B cell (primary cell): ENCODE data around the gene POLR3B. TPM values are rescaled to one million over a fixed set of nuclear protein-coding genes. Genes with fewer than 3 reads are reported as not detected.

Experiments
- ATAC-seq: fragments of 200-7000 bp; cut with Tn5 transposase; one replicate; pipeline ENCODE4 v1.10.0; 2021; ENCODE audit warnings: low read depth, mild to moderate bottlenecking, moderate number of reproducible peaks, moderate library complexity
- CTCF ChIA-PET: fragments of 350-600 bp; sonication (Branson Sonifier 250); formaldehyde crosslinking; loops from one replicate; lab custom pipeline; 2021; ENCODE audit warnings: antibody characterized with exemption, inconsistent platforms; lab: Charles Lee
- POLR2A ChIA-PET: fragments of 350-600 bp; sonication (Branson Sonifier 250); formaldehyde crosslinking; loops from one replicate; lab custom pipeline; 2021; ENCODE audit warnings: antibody characterized with exemption; lab: Charles Lee
- DNase-seq: peaks from one replicate; pipeline ENCODE4 v3.0.0; 2013
- H2AFZ ChIP-seq: 2 replicates; pipeline ENCODE4 v1.6.1; 2012; ENCODE audit warnings: mild to moderate bottlenecking, low read depth, low read length; ENCODE audit not compliant: insufficient read depth, poor library complexity, severe bottlenecking
- H3K27ac ChIP-seq, 2 donors: 1 replicate in 1 of 2; 2 replicates in 1 of 2; pipeline ENCODE4 v1.5.1; 2012 to 2013; ENCODE audit warnings: low read length in 2 of 2, mild to moderate bottlenecking in 2 of 2, moderate library complexity in 1 of 2
- H3K27me3 ChIP-seq, 4 experiments: fragments of 200-600 bp in 1 of 4; sonication (generic) in 1 of 4; replicated peaks in 1 of 4; 1 replicate in 2 of 4; 2 replicates in 2 of 4; pipeline versions ENCODE4 v1.6.1 to v1.7.0; 2013 to 2016; ENCODE audit warnings: low read length in 3 of 4, mild to moderate bottlenecking in 2 of 4, mixed read lengths in 1 of 4, moderate library complexity in 1 of 4; ENCODE audit not compliant: insufficient read depth in 4 of 4, control insufficient read depth in 3 of 4; ENCODE audit errors: control extremely low read depth in 1 of 4
- H3K36me3 ChIP-seq, 2 experiments: replicated peaks in 1 of 2; 1 replicate in 1 of 2; 2 replicates in 1 of 2; pipeline versions ENCODE4 v1.6.1 to v1.7.1; 2013; ENCODE audit warnings: low read length in 1 of 2; ENCODE audit not compliant: insufficient read depth in 2 of 2, control insufficient read depth in 1 of 2; ENCODE audit errors: control extremely low read depth in 1 of 2, extremely low read depth in 1 of 2
- H3K4me1 ChIP-seq, 2 donors: fragments of 200-600 bp in 1 of 2; sonication (generic) in 1 of 2; 1 replicate in 1 of 2; 2 replicates in 1 of 2; pipeline versions ENCODE4 v1.5.1 to v1.6.1; 2013 to 2017; ENCODE audit warnings: low read length in 2 of 2; ENCODE audit not compliant: control insufficient read depth in 2 of 2, insufficient read depth in 2 of 2
- H3K4me2 ChIP-seq: replicated peaks from 2 replicates; pipeline ENCODE3; 2012; ENCODE audit warnings: mild to moderate bottlenecking, low read depth, low read length; ENCODE audit not compliant: poor library complexity, severe bottlenecking
- H3K4me3 ChIP-seq, 5 experiments: fragments of 200-600 bp in 1 of 5; sonication (generic) in 1 of 5; 1 replicate in 3 of 5; 2 replicates in 2 of 5; pipeline versions ENCODE4 v1.5.1 to v1.7.0; 2011 to 2016; ENCODE audit warnings: low read length in 4 of 5, mild to moderate bottlenecking in 4 of 5, low read depth in 2 of 5, control low read depth in 1 of 5, moderate library complexity in 1 of 5; ENCODE audit not compliant: insufficient read depth in 1 of 5; ENCODE audit errors: control extremely low read depth in 1 of 5, extremely low read depth in 1 of 5
- H3K79me2 ChIP-seq: fragments of 200-600 bp; sonication (generic); one replicate; pipeline ENCODE4 v1.6.0; 2016; ENCODE audit warnings: low read length; ENCODE audit not compliant: control insufficient read depth, insufficient read depth
- H3K9ac ChIP-seq: fragments of 200-600 bp; sonication (generic); 2 replicates; pipeline ENCODE4 v1.6.1; 2017; ENCODE audit warnings: mild to moderate bottlenecking, low read length, moderate library complexity
- H3K9me3 ChIP-seq, 3 donors: one replicate each; pipeline versions ENCODE4 v1.6.1 to v1.7.1; 2013; ENCODE audit warnings: low read length in 2 of 3; ENCODE audit not compliant: control insufficient read depth in 2 of 3, insufficient read depth in 1 of 3; ENCODE audit errors: control extremely low read depth in 1 of 3
- H4K20me1 ChIP-seq: 2 replicates; pipeline ENCODE4 v1.6.0; 2012; ENCODE audit warnings: mild to moderate bottlenecking, low read length; ENCODE audit not compliant: insufficient read depth, control insufficient read depth, poor library complexity, severe bottlenecking
- H3K27ac Mint-ChIP-seq: one replicate; pipeline ENCODE4 v1.8.0; 2021; ENCODE audit warnings: mixed read lengths
- H3K27me3 Mint-ChIP-seq: one replicate; pipeline ENCODE4 v1.8.0; 2021; ENCODE audit warnings: mixed read lengths
- H3K4me1 Mint-ChIP-seq: one replicate; pipeline ENCODE4 v1.8.0; 2021; ENCODE audit warnings: mixed read lengths
- H3K4me3 Mint-ChIP-seq: one replicate; pipeline ENCODE4 v1.8.0; 2021; ENCODE audit warnings: mixed read lengths
- H3K9me3 Mint-ChIP-seq: one replicate; pipeline ENCODE4 v1.8.0; 2022; ENCODE audit warnings: mixed read lengths; ENCODE audit not compliant: insufficient read depth
- CTCF ChIP-seq: fragments of 200-600 bp; IDR thresholded peaks from one replicate; pipeline ENCODE4 v1.8.0; 2022; ENCODE audit warnings: antibody characterized with exemption, mild to moderate bottlenecking
- EZH2 ChIP-seq: IDR thresholded peaks from 2 replicates; pipeline ENCODE4 v1.6.1; 2012; ENCODE audit warnings: borderline replicate concordance, low read depth, mild to moderate bottlenecking, moderate library complexity, low read length; ENCODE audit not compliant: insufficient read depth, poor library complexity, severe bottlenecking
- WGBS: methylation state at CpG from one replicate; pipeline ENCODE4 v1.1.5; 2013; ENCODE audit warnings: missing lambda C conversion rate; ENCODE audit not compliant: insufficient coverage; 5-methylcytosine and 5-hydroxymethylcytosine counted together
- intact Hi-C: fragments of 100-400 bp; cut with micrococcal nuclease; formaldehyde crosslinking; loops from one replicate; pipeline ENCODE4 v1.10.0; 2022
- polyA plus RNA-seq: library from polyadenylated mRNA; depleted of rRNA; stranded (reverse); fragments of >200 nt; gene quantifications from 2 replicates; pipeline ENCODE4 v1.2.3, GENCODE V29; 2012
- total RNA-seq, 2 donors: library from RNA; stranded (reverse); fragments of 120-200 nt in 1 of 2; gene quantifications; 1 replicate in 1 of 2; 2 replicates in 1 of 2; pipeline versions ENCODE4 v1.2.3 to v1.2.4, GENCODE V29; 2013 to 2022

POLR3B gene
- total and polyA plus RNA-seq, 2 donors (not counting 1 experiment from before 2014, with no cell fraction given), result 1.3 to 9.7 TPM

DNA sequence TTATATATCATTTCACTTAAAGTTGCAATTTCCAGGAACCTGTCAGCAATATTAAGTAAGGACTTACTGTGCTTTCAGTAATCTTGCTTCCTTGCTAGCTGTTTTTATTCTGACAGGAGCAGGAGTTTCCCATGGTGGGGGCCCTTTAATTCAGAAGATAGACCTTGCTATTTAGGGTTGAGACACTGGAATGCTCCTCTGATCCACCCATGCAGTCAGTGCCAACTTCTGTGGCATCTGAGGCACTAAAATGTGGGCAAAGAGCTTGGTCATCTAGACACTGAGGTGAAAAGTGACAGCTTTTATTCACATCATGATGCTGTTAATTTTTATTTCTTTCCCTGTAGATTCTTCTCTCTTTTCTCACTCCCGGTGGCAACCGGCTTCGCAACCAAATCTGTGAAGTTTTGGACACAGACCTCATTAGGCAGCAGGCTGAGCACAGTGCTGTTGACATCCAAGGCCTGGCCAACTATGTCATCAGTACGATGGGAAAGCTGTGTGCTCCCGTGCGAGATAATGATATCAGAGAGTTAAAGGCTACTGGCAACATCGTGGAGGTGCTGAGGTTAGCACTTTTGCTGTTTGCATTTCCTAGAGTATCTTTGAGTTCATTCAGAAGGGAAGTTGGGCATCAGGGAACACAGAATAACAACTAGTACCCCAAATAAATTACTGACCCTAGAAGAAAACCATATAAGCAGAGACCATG lies 36.3 kb upstream of the POLR3B start:
- H3K9me3 Mint-ChIP-seq, result no peaks in the 10 kb centered on the region
- ATAC-seq (no peak), DNase-seq (no peak)
- Histone ChIP-seq H3K4me3 (no peak overlapping the region), H3K4me2 (no peak overlapping the region), H3K9me3 (no peaks in the 10 kb centered on the region), H3K4me1 (no peaks in the 10 kb centered on the region), H3K9ac (no peak overlapping the region), H3K79me2 (no peaks in the 10 kb centered on the region), H3K27me3 (no peaks in the 10 kb centered on the region), H3K27ac (no peak overlapping the region), H4K20me1 (peaks cover 60% of the 10 kb centered on the region), H2AFZ (no peak overlapping the region), H3K36me3 (peaks cover 17 to 87% of the 10 kb centered on the region in 2 experiments)
- H3K27me3 Mint-ChIP-seq, result no peaks in the 10 kb centered on the region
- intact Hi-C loops, result no loop called here
- no peaks in the 10 kb centered on the region for H3K4me1 Mint-ChIP-seq
- H3K27ac Mint-ChIP-seq, result no peak overlapping the region
- TF ChIP-seq EZH2 (no peak), CTCF (no peak)
- H3K4me3 Mint-ChIP-seq, result no peak overlapping the region
- POLR2A ChIA-PET, result interaction anchor here (1.4 kb wide), 1 partner anchor 11 kb away, joined by 3 read pairs; no protein-coding TSS in a partner anchor
- CTCF ChIA-PET, result interaction anchor here (1.0 to 2.1 kb wide), 4 partner anchors 37 to 104 kb away, joined by 3 to 9 read pairs (median 4); partner anchors contain the start of gene POLR3B
- WGBS, result 100% methylated on average over 7 of the region's 7 CpGs

DNA sequence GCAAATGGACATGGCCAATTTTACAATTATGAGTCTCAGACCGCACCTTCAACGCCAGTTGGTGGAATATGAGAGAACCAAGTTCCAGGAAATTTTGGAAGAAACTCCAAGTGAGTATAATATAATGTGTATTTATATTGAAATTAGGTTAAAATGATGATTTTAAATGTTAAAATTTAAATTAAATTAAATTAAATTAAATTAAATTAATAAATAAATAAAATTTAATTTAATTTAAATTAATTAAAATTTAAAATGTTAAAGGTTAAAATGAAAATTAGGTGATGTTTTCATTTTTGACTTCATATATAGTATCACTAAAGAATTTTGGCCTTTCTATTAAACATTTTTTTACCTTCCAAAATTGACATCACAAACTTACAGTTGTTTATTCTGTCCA lies 34.0 kb upstream of the POLR3B start:
- ATAC-seq (no peak), DNase-seq (no peak)
- Histone ChIP-seq H3K4me3 (no peak overlapping the region), H3K36me3 (peaks cover 16 to 85% of the 10 kb centered on the region in 2 experiments), H3K4me2 (no peak overlapping the region), H3K27me3 (no peaks in the 10 kb centered on the region), H3K9ac (no peak overlapping the region), H2AFZ (no peak overlapping the region), H3K9me3 (no peaks in the 10 kb centered on the region), H3K27ac (no peak overlapping the region), H4K20me1 (peaks cover 61% of the 10 kb centered on the region), H3K79me2 (no peaks in the 10 kb centered on the region), H3K4me1 (no peaks in the 10 kb centered on the region)
- Mint-ChIP-seq H3K4me3 (no peak overlapping the region), H3K9me3 (no peaks in the 10 kb centered on the region), H3K4me1 (no peaks in the 10 kb centered on the region), H3K27me3 (no peaks in the 10 kb centered on the region), H3K27ac (no peak overlapping the region)
- ChIA-PET POLR2A (interaction anchor here (0.5 to 0.6 kb wide), 2 partner anchors 10 to 86 kb away, joined by 6 read pairs; no protein-coding TSS in a partner anchor), CTCF (no interaction called here)
- TF ChIP-seq CTCF, result no peak
- TF ChIP-seq EZH2, result no peak
- 100% methylated on average over 1 of the region's 2 CpGs for WGBS
- intact Hi-C loops, result no loop called here
